GM19328 (cell line): ENCODE measurements around the gene NNMT.

Source experiments
- ATAC-seq: cut with Tn5 transposase; IDR thresholded peaks from one replicate; pipeline ENCODE4 v1.9.1; 2021; ENCODE audit warnings: mild to moderate bottlenecking, moderate library complexity; ENCODE audit not compliant: unreplicated experiment

NNMT gene

GRCh38 chr11:114262681-114263512, 33.3 kb upstream of the NNMT start:
- ATAC-seq, result no peak

- ATAC-seq, result no peak
These were observed 32.6 kb upstream of the NNMT start for GRCh38 chr11:114263513-114264170.

- no peak for ATAC-seq
These were observed 31.8 kb upstream of the NNMT start for GRCh38 chr11:114264381-114264780.

GRCh38 chr11:114265122-114265878, 30.9 kb upstream of the NNMT start:
- ATAC-seq, result no peak

- ATAC-seq, result no peak
These were observed 26.7 kb upstream of the NNMT start for GRCh38 chr11:114269498-114269897.

GRCh38 chr11:114270531-114271270, 25.5 kb upstream of the NNMT start:
- no peak for ATAC-seq

DNA sequence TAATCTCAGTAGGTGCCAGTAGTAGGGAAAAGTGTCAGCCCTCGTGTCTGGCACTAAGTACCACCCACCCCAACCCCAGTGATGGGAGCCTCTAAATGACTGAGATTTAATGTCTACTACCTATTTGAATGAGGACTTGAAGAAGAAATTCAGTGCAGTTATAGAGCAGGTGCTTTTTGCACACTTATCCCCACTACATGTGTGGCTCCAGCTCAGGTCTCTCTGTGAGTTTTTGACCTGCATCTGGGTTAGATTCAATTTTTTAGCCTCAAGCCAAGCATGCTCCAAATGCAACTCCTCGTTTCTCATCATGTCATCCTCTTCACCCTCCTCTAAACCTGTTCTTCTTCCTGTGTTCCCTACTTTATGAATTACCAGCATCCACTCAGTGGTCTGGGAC, 24.9 kb upstream of the NNMT start:
- no peak for ATAC-seq

GRCh38 chr11:114272311-114272710, 23.9 kb upstream of the NNMT start:
- no peak for ATAC-seq

DNA sequence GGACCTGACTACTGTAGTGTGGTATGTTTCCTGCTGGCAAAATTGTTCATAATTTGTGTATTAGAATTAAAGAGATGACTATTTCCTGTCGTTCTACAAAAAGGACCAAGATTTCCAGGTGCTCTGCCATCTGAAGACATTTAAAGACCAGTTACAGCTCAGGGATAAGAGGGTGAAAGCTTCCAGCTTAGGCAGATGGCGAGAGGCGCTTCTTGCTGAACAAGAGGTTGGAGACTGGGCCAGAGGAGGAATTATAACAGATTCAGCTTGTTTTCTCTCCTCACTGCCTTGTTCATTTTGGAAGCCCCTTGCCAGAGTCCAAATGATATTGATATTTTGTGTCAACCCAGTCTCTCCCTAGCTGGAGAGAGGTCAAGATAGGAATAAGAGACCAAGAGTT, 23.1 kb upstream of the NNMT start:
- ATAC-seq, result no peak

DNA sequence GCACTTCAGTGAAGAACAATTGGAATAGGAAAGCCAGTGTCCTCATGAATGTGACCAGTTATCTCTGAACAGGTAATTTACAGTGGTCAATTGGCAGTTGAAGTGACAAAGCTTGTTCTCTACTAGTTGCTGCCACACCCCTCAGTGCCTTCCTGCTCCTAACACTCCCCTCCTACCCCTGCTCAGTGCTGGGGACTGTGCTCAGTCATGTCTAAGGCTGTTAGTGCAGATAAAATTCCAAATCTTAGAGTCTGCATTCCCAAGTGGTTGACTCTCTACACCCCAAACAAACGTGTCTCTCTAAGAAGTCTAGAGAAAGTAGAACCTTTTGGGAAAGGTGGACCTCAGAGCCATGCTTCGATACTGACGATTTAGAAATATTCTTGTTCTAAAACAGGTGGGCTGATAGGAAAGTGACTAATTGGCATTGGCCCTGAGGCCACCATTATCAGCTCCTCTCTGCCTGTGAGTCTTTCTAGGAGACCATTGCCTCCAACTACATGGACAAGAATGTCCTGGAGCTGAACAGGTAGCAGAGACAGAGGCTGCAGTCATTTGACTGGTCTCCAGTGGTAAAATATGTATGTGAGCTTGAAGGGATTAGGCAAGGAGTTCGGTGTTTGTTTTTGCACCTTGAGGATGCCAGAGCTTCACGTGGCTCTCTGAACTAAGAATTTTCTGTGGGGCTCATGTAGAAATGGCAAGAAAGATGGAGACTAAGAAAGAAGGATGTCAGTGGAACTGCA, 22.1 kb upstream of the NNMT start:
- no peak for ATAC-seq

- ATAC-seq, result no peak
These were observed 21.6 kb upstream of the NNMT start for GRCh38 chr11:114274637-114275036.

DNA sequence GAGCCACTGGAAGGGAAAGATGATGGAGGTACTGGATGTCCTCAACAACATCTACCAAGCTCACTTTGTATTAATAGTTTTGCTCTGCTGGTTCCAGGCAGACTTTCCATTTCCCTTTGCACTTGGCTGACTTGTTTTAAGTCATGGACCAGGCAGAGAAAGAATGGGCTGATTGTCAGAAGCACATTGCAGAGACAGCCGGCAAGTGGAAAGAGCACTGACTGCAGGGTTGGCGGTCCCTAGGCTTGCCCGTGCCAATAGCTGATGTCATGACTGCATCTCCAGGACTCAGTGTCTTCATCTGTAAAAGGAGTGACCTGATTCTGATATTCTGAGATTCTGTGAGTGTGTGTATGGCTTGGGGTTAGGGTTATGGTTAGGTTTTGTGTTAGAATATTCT, 20.9 kb upstream of the NNMT start:
- no peak for ATAC-seq

DNA sequence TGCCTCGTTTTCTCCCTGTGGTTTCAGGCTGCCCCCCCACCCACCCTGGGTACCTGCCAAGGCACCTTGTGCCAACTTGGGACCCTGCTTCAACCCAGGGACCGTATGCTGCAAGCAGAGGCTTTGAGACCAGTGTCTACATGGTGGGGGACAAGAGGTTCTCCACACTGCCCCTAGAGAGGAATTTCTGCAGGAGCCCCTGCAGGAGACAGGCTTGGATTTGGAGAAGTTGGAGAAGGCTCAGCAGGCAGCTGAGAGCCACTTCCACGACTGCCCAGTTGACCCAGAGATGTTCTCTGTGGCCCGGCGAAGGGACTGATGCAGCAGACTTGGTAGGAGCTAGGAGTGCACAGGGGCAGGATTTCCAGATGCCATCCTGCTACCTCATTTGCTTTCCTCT, 20.1 kb upstream of the NNMT start:
- no peak for ATAC-seq

- ATAC-seq, result no peak
These were observed 18.4 kb upstream of the NNMT start for GRCh38 chr11:114277637-114278341.

- no peak for ATAC-seq
These were observed 17.7 kb upstream of the NNMT start for GRCh38 chr11:114278342-114279065.

- no peak for ATAC-seq
These were observed 16.2 kb upstream of the NNMT start for GRCh38 chr11:114279792-114280546.

DNA sequence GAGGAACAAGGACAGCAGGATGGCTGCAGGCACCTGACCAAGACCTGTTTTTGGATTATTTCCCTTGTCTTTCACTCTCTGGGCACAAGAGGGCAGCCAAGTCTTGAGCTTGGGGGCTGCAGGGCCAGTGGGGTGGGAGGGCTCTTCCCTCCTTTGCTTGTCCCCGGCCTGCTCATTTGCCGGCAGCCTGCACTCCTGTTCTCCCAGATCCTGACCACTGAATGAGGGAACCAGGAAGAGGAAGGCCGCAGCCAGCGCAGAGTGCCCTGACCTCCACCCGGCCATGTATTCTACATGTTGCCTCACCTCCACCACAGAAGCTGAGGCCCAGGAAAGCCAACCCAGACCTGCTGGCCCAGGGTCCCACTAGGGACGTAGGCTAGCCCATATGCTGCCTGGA, 15.5 kb upstream of the NNMT start:
- no peak for ATAC-seq

DNA sequence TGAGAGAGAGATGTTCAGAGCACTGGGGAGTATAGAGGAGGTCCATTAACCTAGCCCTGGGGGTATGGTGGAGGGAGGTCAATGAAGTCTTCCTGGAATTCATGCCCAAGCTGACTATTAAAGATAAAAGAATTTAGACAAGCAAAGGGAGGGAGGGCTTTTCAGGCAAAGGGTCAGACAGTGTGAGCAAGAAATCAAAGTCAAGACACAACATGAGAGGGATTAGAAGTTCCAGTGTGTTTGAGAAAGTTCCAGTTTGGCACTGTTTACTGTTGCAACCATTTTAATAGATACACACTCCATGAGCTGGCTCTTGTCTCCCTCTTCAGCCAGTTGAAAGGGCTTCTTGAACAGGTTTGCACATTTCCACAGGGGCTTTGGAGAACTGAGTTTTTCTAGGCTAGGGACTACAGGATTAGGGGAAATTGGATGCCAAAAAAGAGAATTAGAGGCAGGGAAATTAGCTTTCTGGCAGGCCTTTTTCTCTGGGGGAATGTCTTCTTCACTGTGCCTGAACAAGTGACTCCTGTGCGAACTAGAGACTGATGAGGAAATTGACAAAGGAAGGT, 14.7 kb upstream of the NNMT start:
- ATAC-seq, result no peak
